Lower leg skin (tissue), 4 donors: ENCODE data around the gene ABAT. TPM values are rescaled to one million over a fixed set of nuclear protein-coding genes. Genes with fewer than 3 reads are reported as not detected.

ENCODE experiments used
- DNase-seq, 2 donors: peaks; one replicate each; pipeline ENCODE4 v3.0.0-alpha.2; 2019; ENCODE audit warnings: low spot score in 2 of 2
- H3K4me3 ChIP-seq: fragments of 200-600 bp; sonication (generic); 2 replicates; pipeline ENCODE4 v1.5.1; 2017; ENCODE audit warnings: mild to moderate bottlenecking, low read depth; ENCODE audit not compliant: poor library complexity, severe bottlenecking
- POLR2A ChIP-seq, 2 donors: fragments of 450-650 bp; IDR thresholded peaks; one replicate each; pipeline ENCODE4 v1.6.1; 2016 to 2017; ENCODE audit warnings: antibody characterized with exemption in 2 of 2, mild to moderate bottlenecking in 1 of 2, moderate library complexity in 1 of 2
- WGBS, 2 donors: methylation state at CpG; one replicate each; pipeline ENCODE4 v1.1.5; 2018; 5-methylcytosine and 5-hydroxymethylcytosine counted together
- intact Hi-C: fragments of 100-400 bp; cut with DNase I; formaldehyde crosslinking; loops from one replicate; pipeline ENCODE4 v1.15.0; 2023; ENCODE audit warnings: low total_unique reads
- total RNA-seq, 4 donors: library from RNA; depleted of rRNA; stranded (reverse); fragments of >200 nt; gene quantifications; one replicate each; pipeline ENCODE4 v1.1.0, GENCODE V29; 2016
- TF ChIP-seq, protein P1 (sequence below), 3 donors: fragments of 450-650 bp; IDR thresholded peaks; one replicate each; pipeline ENCODE4 v1.5.1; 2016; ENCODE audit warnings: antibody characterized with exemption in 3 of 3, mild to moderate bottlenecking in 3 of 3, moderate library complexity in 2 of 3

The ABAT gene
- total RNA-seq, 4 donors from 2014 or later, result 1.5 to 5.1 (median 2.6) TPM

DNA sequence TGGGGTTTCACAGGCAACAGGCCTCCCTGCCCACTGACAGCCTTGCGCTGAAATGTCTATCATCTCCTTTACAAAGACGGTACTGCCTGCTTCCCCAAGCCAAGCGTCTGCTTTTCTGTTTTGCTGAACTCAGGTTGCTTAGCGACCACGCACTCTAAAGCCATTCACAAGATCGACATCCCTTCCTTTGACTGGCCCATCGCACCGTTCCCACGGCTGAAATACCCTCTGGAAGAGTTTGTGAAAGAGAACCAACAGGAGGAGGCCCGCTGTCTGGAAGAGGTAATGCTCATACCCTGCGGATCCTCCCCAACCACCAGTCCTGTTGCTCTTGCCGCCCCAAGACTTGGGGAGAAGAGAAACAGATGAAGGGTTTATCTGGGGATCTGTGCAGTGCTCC lies 94.3 kb downstream of the ABAT start:
- DNase-seq, result no peak
- intact Hi-C loops, result no loop called here
- 84 to 86% methylated on average over 12 of the region's 12 CpGs for WGBS, 2 donors
- H3K4me3 ChIP-seq, result no peak overlapping the region
- TF ChIP-seq, protein P1, sequence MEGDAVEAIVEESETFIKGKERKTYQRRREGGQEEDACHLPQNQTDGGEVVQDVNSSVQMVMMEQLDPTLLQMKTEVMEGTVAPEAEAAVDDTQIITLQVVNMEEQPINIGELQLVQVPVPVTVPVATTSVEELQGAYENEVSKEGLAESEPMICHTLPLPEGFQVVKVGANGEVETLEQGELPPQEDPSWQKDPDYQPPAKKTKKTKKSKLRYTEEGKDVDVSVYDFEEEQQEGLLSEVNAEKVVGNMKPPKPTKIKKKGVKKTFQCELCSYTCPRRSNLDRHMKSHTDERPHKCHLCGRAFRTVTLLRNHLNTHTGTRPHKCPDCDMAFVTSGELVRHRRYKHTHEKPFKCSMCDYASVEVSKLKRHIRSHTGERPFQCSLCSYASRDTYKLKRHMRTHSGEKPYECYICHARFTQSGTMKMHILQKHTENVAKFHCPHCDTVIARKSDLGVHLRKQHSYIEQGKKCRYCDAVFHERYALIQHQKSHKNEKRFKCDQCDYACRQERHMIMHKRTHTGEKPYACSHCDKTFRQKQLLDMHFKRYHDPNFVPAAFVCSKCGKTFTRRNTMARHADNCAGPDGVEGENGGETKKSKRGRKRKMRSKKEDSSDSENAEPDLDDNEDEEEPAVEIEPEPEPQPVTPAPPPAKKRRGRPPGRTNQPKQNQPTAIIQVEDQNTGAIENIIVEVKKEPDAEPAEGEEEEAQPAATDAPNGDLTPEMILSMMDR (IDR thresholded peaks at IDR 0.05), result no peak
- TF ChIP-seq POLR2A (IDR thresholded peaks at IDR 0.05), result no peak

DNA sequence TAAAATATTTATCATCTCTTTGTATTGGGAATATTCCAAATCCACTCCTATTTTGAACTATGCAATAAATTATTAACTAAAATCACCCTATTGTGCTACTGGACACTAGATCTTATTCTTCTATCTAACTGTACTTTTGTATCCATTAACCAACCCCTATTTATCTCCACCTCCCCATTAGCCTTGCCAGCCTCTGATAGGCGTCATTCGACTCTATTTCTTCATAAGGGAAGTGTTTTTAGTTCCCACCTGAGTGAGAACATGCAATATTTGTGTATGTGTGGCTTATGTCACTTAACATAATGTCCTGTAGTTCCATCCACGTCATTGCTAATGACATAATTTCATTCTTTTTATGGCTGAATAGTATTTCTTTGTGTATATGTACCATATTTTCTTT lies 99.1 kb downstream of the ABAT start:
- no peak for DNase-seq
- TF ChIP-seq, protein P1 (IDR thresholded peaks at IDR 0.05), result no peak
- TF ChIP-seq POLR2A (IDR thresholded peaks at IDR 0.05), result no peak
- no peak overlapping the region for H3K4me3 ChIP-seq
- intact Hi-C loops, result no loop called here
- 71 to 77% methylated on average over 3 of the region's 3 CpGs for WGBS, 2 donors

DNA sequence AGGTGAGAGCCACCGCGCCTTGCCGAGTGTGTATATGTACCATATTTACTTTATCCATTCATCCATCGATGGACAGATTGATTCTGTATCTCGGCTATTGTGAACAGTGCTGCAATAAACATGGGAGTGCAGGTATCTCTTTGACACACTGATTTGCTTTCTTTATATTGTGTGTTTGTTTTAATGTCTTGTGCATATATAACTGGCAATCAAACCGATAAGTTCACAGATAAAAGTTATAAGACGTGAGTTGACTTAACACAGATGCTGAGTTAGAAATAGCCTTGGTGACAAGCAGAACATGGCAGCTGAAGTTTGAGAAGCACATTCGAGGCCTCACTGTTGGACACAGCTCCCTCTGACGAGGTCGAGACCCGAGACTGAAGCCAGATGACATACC lies 99.8 kb downstream of the ABAT start:
- no peak overlapping the region for H3K4me3 ChIP-seq
- intact Hi-C loops, result no loop called here
- DNase-seq, result no peak
- 91 to 95% methylated on average over 11 of the region's 11 CpGs for WGBS, 2 donors
- TF ChIP-seq, protein P1 (IDR thresholded peaks at IDR 0.05), result no peak
- TF ChIP-seq POLR2A (IDR thresholded peaks at IDR 0.05), result no peak

DNA sequence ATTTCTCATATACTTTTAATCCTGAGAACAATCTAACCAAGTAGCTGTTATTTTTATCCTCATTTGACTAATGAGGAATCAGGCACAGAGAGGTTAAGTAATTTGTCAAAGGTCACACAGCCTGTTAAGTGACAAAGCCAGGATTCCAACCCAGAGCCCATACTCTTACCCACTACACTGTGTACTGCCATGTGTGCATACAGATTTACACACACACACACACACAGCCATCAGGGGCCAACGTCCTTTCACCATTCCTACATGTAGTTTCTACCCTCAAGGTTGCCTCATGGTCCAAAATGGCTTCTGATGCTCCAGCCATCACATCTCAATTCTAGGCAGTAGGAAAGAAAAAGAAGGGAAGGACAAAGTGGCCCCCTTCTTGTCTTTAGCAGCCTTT lies 100.9 kb downstream of the ABAT start:
- no peak overlapping the region for H3K4me3 ChIP-seq
- no peak for DNase-seq
- 81 to 93% methylated on average over 1 of the region's 1 CpG for WGBS, 2 donors
- TF ChIP-seq, protein P1 (IDR thresholded peaks at IDR 0.05), result no peak
- TF ChIP-seq POLR2A (IDR thresholded peaks at IDR 0.05), result no peak
- intact Hi-C loops, result no loop called here

DNA sequence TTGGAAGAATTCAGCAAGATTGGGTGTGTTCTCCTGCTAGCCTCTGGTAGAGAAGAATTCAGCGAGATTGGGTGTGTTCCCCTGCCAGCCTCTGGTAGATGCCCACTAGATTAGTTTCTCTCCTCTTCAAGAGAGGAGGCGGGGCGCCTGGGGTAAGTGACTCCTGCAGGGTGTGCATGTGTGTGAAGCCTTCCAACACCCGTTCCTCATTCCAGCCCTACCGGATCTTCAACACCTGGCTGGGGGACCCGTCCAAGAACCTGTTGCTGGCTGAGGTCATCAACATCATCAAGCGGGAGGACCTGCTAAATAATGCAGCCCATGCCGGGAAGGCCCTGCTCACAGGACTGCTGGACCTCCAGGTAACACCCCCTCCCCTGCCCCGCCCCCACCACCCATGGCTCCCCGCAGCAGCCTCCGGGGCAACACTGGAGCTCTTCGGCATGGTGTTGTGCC lies 101.7 kb downstream of the ABAT start:
- no peak overlapping the region for H3K4me3 ChIP-seq
- TF ChIP-seq, protein P1 (IDR thresholded peaks at IDR 0.05), result no peak
- no peak for TF ChIP-seq POLR2A (IDR thresholded peaks at IDR 0.05)
- intact Hi-C loops, result no loop called here
- peak in 1 of 2 donors; percentile 40 for DNase-seq
- 62 to 72% methylated on average over 5 to 12 of the region's 12 CpGs for WGBS, 2 donors

DNA sequence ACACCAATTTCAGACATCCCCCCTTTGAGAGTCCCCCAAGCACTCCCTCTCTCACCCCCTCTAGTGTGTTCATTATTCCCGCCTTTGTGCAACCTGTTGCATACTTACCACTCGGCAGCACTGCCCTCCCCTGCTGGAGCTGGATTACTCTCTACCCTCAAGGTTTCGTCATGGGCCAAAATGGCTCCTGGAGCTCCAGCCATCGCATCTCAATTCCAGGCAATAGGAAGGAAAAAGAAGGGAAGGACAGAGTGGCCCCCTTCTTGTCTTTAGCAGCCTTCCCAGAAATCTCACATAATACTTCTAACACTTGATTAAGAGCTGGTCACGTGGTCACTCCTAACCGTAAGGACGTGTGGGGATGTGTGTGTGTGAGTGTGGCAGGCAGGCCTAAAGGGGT lies 102.8 kb downstream of the ABAT start:
- no peak overlapping the region for H3K4me3 ChIP-seq
- TF ChIP-seq, protein P1 (IDR thresholded peaks at IDR 0.05), result no peak
- TF ChIP-seq POLR2A (IDR thresholded peaks at IDR 0.05), result no peak
- 91 to 98% methylated on average over 7 of the region's 7 CpGs for whole genome bisulfite sequencing, 2 donors
- intact Hi-C loops, result no loop called here
- no peak for DNase-seq
